Gastrocnemius medialis (tissue), 4 donors: ENCODE data around the gene CCL11.

Experiments
- POLR2A ChIP-seq, 2 donors: fragments of 450-650 bp; IDR thresholded peaks; one replicate each; pipeline ENCODE4 v1.6.1; 2017; ENCODE audit warnings: antibody characterized with exemption in 2 of 2, mild to moderate bottlenecking in 2 of 2, moderate library complexity in 2 of 2
- TF ChIP-seq, protein P1 (sequence below), 5 experiments: fragments of 450-650 bp in 3 of 5; fragments of 200-600 bp in 2 of 5; sonication (generic) in 2 of 5; IDR thresholded peaks in 4 of 5; conservative IDR thresholded peaks in 1 of 5; 1 replicate in 4 of 5; 2 replicates in 1 of 5; pipeline ENCODE4 v1.5.1; 2016 to 2019; ENCODE audit warnings: antibody characterized with exemption in 5 of 5, mild to moderate bottlenecking in 3 of 5, moderate library complexity in 3 of 5

DNA sequence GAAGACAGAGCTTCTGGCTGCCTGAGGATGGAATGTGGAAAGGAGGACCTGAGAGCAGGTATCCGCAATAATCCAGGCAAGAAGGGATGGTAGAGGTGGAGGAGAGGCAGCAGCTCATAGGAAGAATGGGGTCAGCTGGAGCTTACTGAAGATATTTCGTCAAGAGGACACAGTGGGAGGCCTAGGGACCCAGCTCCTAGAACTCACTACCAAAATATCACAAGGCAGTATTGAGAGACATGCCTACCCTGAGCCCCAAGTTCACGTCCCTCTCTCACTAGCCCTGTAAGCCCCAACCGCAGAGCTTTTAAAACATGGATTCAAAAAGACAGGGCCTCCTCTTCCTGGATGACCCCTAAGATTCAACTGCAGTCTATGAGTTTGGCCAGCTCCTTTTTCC lies 19.5 kb downstream of the CCL11 start:
- TF ChIP-seq, protein P1, sequence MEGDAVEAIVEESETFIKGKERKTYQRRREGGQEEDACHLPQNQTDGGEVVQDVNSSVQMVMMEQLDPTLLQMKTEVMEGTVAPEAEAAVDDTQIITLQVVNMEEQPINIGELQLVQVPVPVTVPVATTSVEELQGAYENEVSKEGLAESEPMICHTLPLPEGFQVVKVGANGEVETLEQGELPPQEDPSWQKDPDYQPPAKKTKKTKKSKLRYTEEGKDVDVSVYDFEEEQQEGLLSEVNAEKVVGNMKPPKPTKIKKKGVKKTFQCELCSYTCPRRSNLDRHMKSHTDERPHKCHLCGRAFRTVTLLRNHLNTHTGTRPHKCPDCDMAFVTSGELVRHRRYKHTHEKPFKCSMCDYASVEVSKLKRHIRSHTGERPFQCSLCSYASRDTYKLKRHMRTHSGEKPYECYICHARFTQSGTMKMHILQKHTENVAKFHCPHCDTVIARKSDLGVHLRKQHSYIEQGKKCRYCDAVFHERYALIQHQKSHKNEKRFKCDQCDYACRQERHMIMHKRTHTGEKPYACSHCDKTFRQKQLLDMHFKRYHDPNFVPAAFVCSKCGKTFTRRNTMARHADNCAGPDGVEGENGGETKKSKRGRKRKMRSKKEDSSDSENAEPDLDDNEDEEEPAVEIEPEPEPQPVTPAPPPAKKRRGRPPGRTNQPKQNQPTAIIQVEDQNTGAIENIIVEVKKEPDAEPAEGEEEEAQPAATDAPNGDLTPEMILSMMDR (IDR thresholded peaks at IDR 0.05 in 4 of 5, conservative IDR thresholded peaks at IDR 0.05 in 1 of 5): no peak
- no peak for TF ChIP-seq POLR2A (IDR thresholded peaks at IDR 0.05)
